Right lobe of liver (tissue), 4 donors: ENCODE results near the gene ARHGAP12.

ENCODE experiments used
- CTCF ChIP-seq, 4 donors: fragments of 200-600 bp in 3 of 4; fragments of 450-650 bp in 1 of 4; IDR thresholded peaks; one replicate each; pipeline versions ENCODE4 v1.5.1 to v1.8.0; 2016 to 2022; ENCODE audit warnings: antibody characterized with exemption in 4 of 4, mild to moderate bottlenecking in 2 of 4
- POLR2A ChIP-seq: fragments of 450-650 bp; IDR thresholded peaks from one replicate; pipeline ENCODE4 v1.6.1; 2017; ENCODE audit warnings: antibody characterized with exemption, mild to moderate bottlenecking
- donor health status: DM: no; HTN: no; CAD: no.
- donor health status: DM: no; HTN: no; CAD: no.
- donor health status: DM: no; HTN: yes; CAD: no.

GRCh38 chr10:31936086-31936485, 7.5 kb upstream of the ARHGAP12 start:
- no peak for TF ChIP-seq POLR2A
- no peak for TF ChIP-seq CTCF (IDR thresholded peaks at IDR 0.05)
